ENCODE results near the gene GSTK1. TPM values are rescaled to one million over a fixed set of nuclear protein-coding genes. Genes with fewer than 3 reads are reported as not detected.

Gene GSTK1
- total and polyA plus RNA-seq, 2 of the 8 experiments (the other 6 are each of a cell fraction or from before 2014, with no cell fraction given), result 25.5 to 32.5 TPM

DNA sequence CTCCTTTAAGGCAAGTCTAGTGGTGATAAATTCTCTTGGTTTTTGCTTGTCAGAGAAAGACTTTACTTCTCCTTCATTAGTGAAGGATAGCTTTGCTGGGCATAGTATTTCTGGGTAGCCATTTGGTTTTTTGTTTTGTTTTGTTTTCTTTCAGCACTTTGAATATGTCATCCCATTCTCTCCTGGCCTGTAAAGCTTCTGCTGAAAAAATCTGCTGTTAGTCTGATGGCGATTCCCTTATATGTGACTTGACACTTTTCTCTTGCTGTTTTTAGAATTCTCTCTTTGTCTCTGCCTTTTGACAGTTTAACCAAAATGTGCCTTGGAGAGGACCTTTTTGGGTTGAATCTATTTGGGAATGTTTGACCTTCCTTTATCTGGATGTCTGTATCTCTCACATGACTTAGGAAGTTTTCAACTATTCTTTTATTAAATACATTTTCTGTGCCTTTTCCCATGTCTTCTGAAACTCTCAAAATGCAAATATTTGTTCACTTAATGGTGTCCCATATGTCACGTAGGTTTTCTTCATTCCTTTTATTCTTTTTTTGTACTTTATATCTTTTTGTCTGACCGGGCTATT is 26.7 kb upstream of the GSTK1 start:
- H3K23ac ChIP-seq (ENCODE audit: insufficient read length), result no peak overlapping the region
- no peak overlapping the region for H3K4me2 ChIP-seq (ENCODE audit: insufficient read depth in 1 of 2, low read depth in 2 of 2, low read length in 2 of 2)
- no peak overlapping the region for H2AFZ ChIP-seq (ENCODE audit: low read length)
- H4K91ac ChIP-seq (replicated peaks; ENCODE audit: insufficient read length, low read length), result no peak overlapping the region
- no peak overlapping the region for H3K4ac ChIP-seq (replicated peaks; ENCODE audit: insufficient read length, low read depth, low read length)
- H3K27ac ChIP-seq (ENCODE audit: low read depth, low read length), result no peak overlapping the region
- peaks cover 2 to 3% of the 10 kb centered on the region in 2 experiments; a peak in 2 of 4 replicates for H3K9me3 ChIP-seq (ENCODE audit: insufficient read depth in 2 of 2, low read depth in 1 of 2, low read length in 1 of 2)
- H2BK20ac ChIP-seq (ENCODE audit: low read length), result no peak overlapping the region
- H4K20me1 ChIP-seq (replicated peaks in 1 of 2; ENCODE audit: control insufficient read depth in 1 of 2, insufficient read depth in 2 of 2, low read length in 2 of 2), result no peaks in the 10 kb centered on the region
- CTCF ChIA-PET (ENCODE audit: partially characterized antibody), result interaction anchor here (1.0 kb wide), 2 partner anchors 34 to 63 kb away, joined by 3 read pairs; no protein-coding TSS in a partner anchor
- H2BK12ac ChIP-seq (ENCODE audit: low read depth, low read length), result no peak overlapping the region
- H3K79me2 ChIP-seq (ENCODE audit: control insufficient read depth in 1 of 2, insufficient read depth in 2 of 2, low read length in 2 of 2), result no peaks in the 10 kb centered on the region
- H3K23me2 ChIP-seq (ENCODE audit: low read depth, low read length), result no peaks in the 10 kb centered on the region
- H3K27me3 ChIP-seq (replicated peaks in 1 of 4; ENCODE audit: control insufficient read depth in 3 of 4, extremely low read depth in 1 of 4, insufficient read depth in 3 of 4, low read length in 3 of 4), result no peaks in the 10 kb centered on the region; a peak in 1 of 7 replicates
- POLR2A ChIA-PET (ENCODE audit: partially characterized antibody), result no interaction called here
- H2AK5ac ChIP-seq (ENCODE audit: low read depth, low read length), result no peak overlapping the region
- FAIRE-seq (no peak), DNase-seq (ENCODE audit: low read depth in 1 of 2, low spot score in 2 of 2) (no peak)
- no peak overlapping the region for H4K5ac ChIP-seq (ENCODE audit: insufficient read length, low read depth, low read length)
- H3K9ac ChIP-seq (replicated peaks in 1 of 4; ENCODE audit: extremely low read depth in 1 of 4, low read depth in 3 of 4, low read length in 3 of 4), result no peak overlapping the region
- H3K18ac ChIP-seq (ENCODE audit: extremely low read depth, low read length), result no peak overlapping the region
- no peak overlapping the region for H2BK15ac ChIP-seq (ENCODE audit: low read length)
- no peak overlapping the region for H4K8ac ChIP-seq (ENCODE audit: extremely low read depth, insufficient read depth, low read length)
- H3K56ac ChIP-seq (replicated peaks; ENCODE audit: insufficient read length, low read depth, low read length), result no peak overlapping the region
- no peak overlapping the region for H3K4me3 ChIP-seq (ENCODE audit: extremely low read depth in 1 of 4, insufficient read depth in 2 of 4, low read depth in 3 of 4, low read length in 4 of 4)
- 64% methylated on average over 3 of the region's 3 CpGs; no CpG with 5 or more reads in 1 of the 2 experiments for WGBS, 2 experiments (ENCODE audit: extremely low coverage in 1 of 2, insufficient coverage in 1 of 2, insufficient read length in 1 of 2, insufficient replicate concordance in 2 of 2, low coverage in 1 of 2, low lambda C conversion rate in 2 of 2, missing lambda C conversion rate in 1 of 2)
- no peak overlapping the region for H2BK120ac ChIP-seq (replicated peaks; ENCODE audit: low read depth, low read length)
- H3K4me1 ChIP-seq (replicated peaks in 1 of 4; ENCODE audit: control insufficient read depth in 3 of 4, insufficient read depth in 4 of 4, low read length in 3 of 4), result no peaks in the 10 kb centered on the region
- no peak overlapping the region for H3K14ac ChIP-seq (ENCODE audit: insufficient read length)
- H2BK5ac ChIP-seq (ENCODE audit: low read depth, low read length), result no peak overlapping the region
- no peaks in the 10 kb centered on the region for H3K79me1 ChIP-seq (ENCODE audit: low read depth, low read length)
- no peaks in the 10 kb centered on the region for H3K36me3 ChIP-seq (ENCODE audit: control insufficient read depth in 2 of 4, insufficient read depth in 4 of 4, low read length in 3 of 4)
- TF ChIP-seq NRF1 (IDR thresholded peaks at IDR 0.05; ENCODE audit: low read depth, low read length) (no peak), SP1 (IDR thresholded peaks at IDR 0.05; ENCODE audit: low read depth, low read length) (no peak), HDAC2 (IDR thresholded peaks at IDR 0.05; ENCODE audit: borderline replicate concordance in 1 of 2, low read depth in 2 of 2, low read length in 2 of 2) (no peak), EP300 (IDR thresholded peaks at IDR 0.05; ENCODE audit: borderline replicate concordance in 1 of 2, low read depth in 2 of 2, low read length in 2 of 2) (no peak), SIRT6 (IDR thresholded peaks at IDR 0.05; ENCODE audit: low read length) (no peak), CEBPB (IDR thresholded peaks at IDR 0.05; ENCODE audit: low read depth, low read length) (no peak), BRCA1 (IDR thresholded peaks at IDR 0.05; ENCODE audit: low read depth, low read length) (no peak), RAD21 (IDR thresholded peaks at IDR 0.05 in 1 of 2, conservative IDR thresholded peaks at IDR 0.05 in 1 of 2; ENCODE audit: low read depth in 2 of 2, low read length in 2 of 2) (no peak), SIN3A (conservative IDR thresholded peaks at IDR 0.05 in 1 of 2, IDR thresholded peaks at IDR 0.05 in 1 of 2; ENCODE audit: low read depth in 1 of 2, low read length in 2 of 2) (no peak), SRF (IDR thresholded peaks at IDR 0.05; ENCODE audit: low read depth, low read length) (no peak), KDM5A (IDR thresholded peaks at IDR 0.05; ENCODE audit: low read length) (no peak), CHD1 (IDR thresholded peaks at IDR 0.05; ENCODE audit: low read depth, low read length) (no peak), JUND (IDR thresholded peaks at IDR 0.05; ENCODE audit: low read length) (no peak), GTF2F1 (IDR thresholded peaks at IDR 0.05; ENCODE audit: borderline replicate concordance, low read depth, low read length) (no peak)
